CD4-positive, alpha-beta T cell (primary cell): ENCODE data around the gene PIP5K1C. TPM values are rescaled to one million over a fixed set of nuclear protein-coding genes. Genes with fewer than 3 reads are reported as not detected.

ENCODE experiments used
- ATAC-seq: fragments of 200-7000 bp; cut with Tn5 transposase; one replicate; pipeline ENCODE4 v1.10.0; 2022; ENCODE audit warnings: mild to moderate bottlenecking; ENCODE audit not compliant: poor library complexity
- CTCF ChIA-PET: fragments of 350-600 bp; sonication (Branson Sonifier 250); formaldehyde crosslinking; loops from one replicate; lab custom pipeline; 2021; ENCODE audit warnings: antibody characterized with exemption, inconsistent platforms; lab: Charles Lee
- POLR2A ChIA-PET: fragments of 350-600 bp; sonication (Branson Sonifier 250); formaldehyde crosslinking; loops from one replicate; lab custom pipeline; 2021; ENCODE audit warnings: antibody characterized with exemption, inconsistent platforms; lab: Charles Lee
- DNase-seq, 14 experiments: peaks; one replicate each; pipeline ENCODE4 v3.0.0-alpha.2; 2013 to 2020; ENCODE audit warnings: mixed read lengths in 2 of 14
- H3K27ac ChIP-seq, 2 donors: one replicate each; pipeline versions ENCODE4 v1.5.1 to v1.7.0; 2013; ENCODE audit warnings: low read length in 2 of 2, low read depth in 1 of 2, mild to moderate bottlenecking in 1 of 2
- H3K27me3 ChIP-seq, 2 experiments: 1 replicate in 1 of 2; 2 replicates in 1 of 2; pipeline versions ENCODE4 v1.6.1 to v1.7.0; 2013; ENCODE audit warnings: low read length in 2 of 2, control low read depth in 1 of 2, mild to moderate bottlenecking in 1 of 2, moderate library complexity in 1 of 2; ENCODE audit not compliant: insufficient read depth in 2 of 2, control insufficient read depth in 1 of 2
- H3K36me3 ChIP-seq: one replicate; pipeline ENCODE4 v1.6.1; 2013; ENCODE audit warnings: low read length, control low read depth; ENCODE audit not compliant: insufficient read depth
- H3K4me1 ChIP-seq: one replicate; pipeline ENCODE4 v1.6.1; 2013; ENCODE audit warnings: low read length, control low read depth; ENCODE audit not compliant: insufficient read depth
- H3K4me3 ChIP-seq: one replicate; pipeline ENCODE4 v1.5.1; 2013; ENCODE audit warnings: mild to moderate bottlenecking, low read length, moderate library complexity
- H3K9me3 ChIP-seq, 2 experiments: 1 replicate in 1 of 2; 2 replicates in 1 of 2; pipeline versions ENCODE4 v1.6.1 to v1.7.0; 2013; ENCODE audit warnings: low read length in 2 of 2, mild to moderate bottlenecking in 2 of 2, control low read depth in 1 of 2, moderate library complexity in 1 of 2; ENCODE audit not compliant: control insufficient read depth in 1 of 2, insufficient read depth in 1 of 2
- H3K27ac Mint-ChIP-seq: one replicate; pipeline ENCODE4 v1.8.0; 2020; ENCODE audit warnings: mixed read lengths
- H3K27me3 Mint-ChIP-seq: one replicate; pipeline ENCODE4 v1.8.0; 2021; ENCODE audit warnings: mixed read lengths
- H3K36me3 Mint-ChIP-seq: one replicate; pipeline ENCODE4 v1.8.0; 2021; ENCODE audit warnings: low read depth, mixed read lengths
- H3K4me1 Mint-ChIP-seq: one replicate; pipeline ENCODE4 v1.8.0; 2021; ENCODE audit warnings: low read depth, mixed read lengths
- H3K4me3 Mint-ChIP-seq: one replicate; pipeline ENCODE4 v1.8.0; 2020; ENCODE audit warnings: mild to moderate bottlenecking, mixed read lengths
- H3K9me3 Mint-ChIP-seq: one replicate; pipeline ENCODE4 v1.8.0; 2020; ENCODE audit warnings: mixed read lengths
- intact Hi-C, 2 experiments: fragments of 100-400 bp; cut with DNase I in 1 of 2; cut with micrococcal nuclease in 1 of 2; formaldehyde crosslinking; loops; one replicate each; pipeline versions ENCODE4 v1.15.1 to v1.9.0; 2023 to 2025; cut with DNase I, micrococcal nuclease
- total RNA-seq, 174 experiments: library from RNA in 2 of 174; stranded (reverse) in 2 of 174; gene quantifications; one replicate each; pipeline ENCODE4 v1.2.3 and lab custom pipeline; 2021 to 2026
- TF ChIP-seq, protein P1 (sequence below): fragments of 200-600 bp; IDR thresholded peaks from one replicate; pipeline ENCODE4 v1.8.0; 2022; ENCODE audit warnings: antibody characterized with exemption, mild to moderate bottlenecking

The PIP5K1C gene
- total RNA-seq, 2 experiments from 2014 or later: 14.7 to 15.5 TPM

DNA sequence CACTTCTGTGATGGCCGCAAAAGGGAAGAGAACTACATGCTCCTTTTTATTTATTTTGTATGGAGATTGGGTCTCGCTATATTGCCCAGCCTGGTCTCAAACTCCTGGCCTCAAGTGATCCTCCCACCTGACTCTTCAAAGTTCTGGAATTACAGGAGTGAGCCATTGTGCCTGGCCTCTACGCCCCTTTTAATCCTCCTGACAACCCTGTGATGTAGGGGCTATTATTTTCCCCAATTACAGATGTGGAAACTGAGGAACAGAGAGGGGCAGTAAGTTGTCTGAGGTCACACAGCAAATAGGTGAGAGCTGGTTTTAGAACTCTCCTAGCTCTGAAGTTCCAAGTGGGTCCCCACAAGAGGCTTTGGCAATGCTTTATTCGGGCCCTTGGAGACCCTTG is 19.6 kb upstream of the PIP5K1C start:
- POLR2A ChIA-PET: interaction anchor here (3.2 kb wide), 1 partner anchor 43 kb away, joined by 28 read pairs; the partner anchor contains the start of genes APBA3 and MRPL54
- Histone ChIP-seq H3K27me3 (peaks cover 14 to 15% of the 10 kb centered on the region in 2 experiments), H3K4me3 (no peak overlapping the region), H3K27ac (no peak overlapping the region), H3K36me3 (no peaks in the 10 kb centered on the region), H3K4me1 (peaks cover 33% of the 10 kb centered on the region), H3K9me3 (peaks cover 0 to 5% of the 10 kb centered on the region in 2 experiments)
- TF ChIP-seq, protein P1, sequence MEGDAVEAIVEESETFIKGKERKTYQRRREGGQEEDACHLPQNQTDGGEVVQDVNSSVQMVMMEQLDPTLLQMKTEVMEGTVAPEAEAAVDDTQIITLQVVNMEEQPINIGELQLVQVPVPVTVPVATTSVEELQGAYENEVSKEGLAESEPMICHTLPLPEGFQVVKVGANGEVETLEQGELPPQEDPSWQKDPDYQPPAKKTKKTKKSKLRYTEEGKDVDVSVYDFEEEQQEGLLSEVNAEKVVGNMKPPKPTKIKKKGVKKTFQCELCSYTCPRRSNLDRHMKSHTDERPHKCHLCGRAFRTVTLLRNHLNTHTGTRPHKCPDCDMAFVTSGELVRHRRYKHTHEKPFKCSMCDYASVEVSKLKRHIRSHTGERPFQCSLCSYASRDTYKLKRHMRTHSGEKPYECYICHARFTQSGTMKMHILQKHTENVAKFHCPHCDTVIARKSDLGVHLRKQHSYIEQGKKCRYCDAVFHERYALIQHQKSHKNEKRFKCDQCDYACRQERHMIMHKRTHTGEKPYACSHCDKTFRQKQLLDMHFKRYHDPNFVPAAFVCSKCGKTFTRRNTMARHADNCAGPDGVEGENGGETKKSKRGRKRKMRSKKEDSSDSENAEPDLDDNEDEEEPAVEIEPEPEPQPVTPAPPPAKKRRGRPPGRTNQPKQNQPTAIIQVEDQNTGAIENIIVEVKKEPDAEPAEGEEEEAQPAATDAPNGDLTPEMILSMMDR: no peak
- peaks cover 4% of the 10 kb centered on the region for H3K4me1 Mint-ChIP-seq
- DNase-seq (no peak), ATAC-seq (no peak)
- H3K36me3 Mint-ChIP-seq: no peaks in the 10 kb centered on the region
- H3K27me3 Mint-ChIP-seq: peaks cover 8% of the 10 kb centered on the region
- H3K9me3 Mint-ChIP-seq: no peaks in the 10 kb centered on the region
- CTCF ChIA-PET: interaction anchor here (0.7 to 1.2 kb wide), 2 partner anchors 58 to 102 kb away, joined by 3 to 4 read pairs; no protein-coding TSS in a partner anchor
- no peak overlapping the region for H3K27ac Mint-ChIP-seq
- intact Hi-C loops: no loop called here
- no peak overlapping the region for H3K4me3 Mint-ChIP-seq

DNA sequence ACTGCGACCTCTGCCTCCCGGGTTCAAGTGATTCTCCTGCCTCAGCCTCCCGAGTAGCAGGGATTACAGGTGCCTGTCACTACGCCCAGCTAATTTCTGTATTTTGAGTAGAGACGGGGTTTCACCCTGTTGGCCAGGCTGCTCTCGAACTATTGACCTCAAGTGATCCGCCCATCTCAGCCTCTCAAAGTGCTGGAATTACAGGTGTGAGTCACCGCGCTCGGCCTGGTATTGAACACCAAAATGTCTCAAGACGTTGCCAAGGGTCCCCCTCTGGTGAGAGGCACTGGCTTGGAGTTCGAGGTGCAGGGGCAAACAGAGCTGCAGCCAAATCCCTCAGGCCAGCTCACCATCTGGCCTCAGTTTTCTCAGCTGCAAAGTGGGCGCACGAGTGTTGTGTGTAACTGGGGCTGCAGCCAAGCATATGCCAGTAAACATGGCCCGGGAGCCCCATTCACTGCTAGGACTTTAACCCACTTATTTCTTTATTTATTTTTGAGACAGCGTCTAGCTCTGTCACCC is 15.9 kb upstream of the PIP5K1C start:
- Histone ChIP-seq H3K27me3 (peaks cover 5 to 11% of the 10 kb centered on the region in 2 experiments), H3K9me3 (no peaks in the 10 kb centered on the region), H3K27ac (no peak overlapping the region), H3K4me3 (no peak overlapping the region), H3K4me1 (peaks cover 16% of the 10 kb centered on the region), H3K36me3 (no peaks in the 10 kb centered on the region)
- Mint-ChIP-seq H3K4me3 (no peak overlapping the region), H3K9me3 (no peaks in the 10 kb centered on the region), H3K27ac (no peak overlapping the region), H3K27me3 (peaks cover 8% of the 10 kb centered on the region), H3K36me3 (no peaks in the 10 kb centered on the region), H3K4me1 (peaks cover 6% of the 10 kb centered on the region)
- ChIA-PET POLR2A (no interaction called here), CTCF (interaction anchor here (0.5 to 0.6 kb wide), 2 partner anchors 477 to 1108 kb away, joined by 3 to 4 read pairs; no protein-coding TSS in a partner anchor)
- TF ChIP-seq, protein P1: no peak
- intact Hi-C loops: no loop called here
- ATAC-seq (no peak), DNase-seq (no peak)

DNA sequence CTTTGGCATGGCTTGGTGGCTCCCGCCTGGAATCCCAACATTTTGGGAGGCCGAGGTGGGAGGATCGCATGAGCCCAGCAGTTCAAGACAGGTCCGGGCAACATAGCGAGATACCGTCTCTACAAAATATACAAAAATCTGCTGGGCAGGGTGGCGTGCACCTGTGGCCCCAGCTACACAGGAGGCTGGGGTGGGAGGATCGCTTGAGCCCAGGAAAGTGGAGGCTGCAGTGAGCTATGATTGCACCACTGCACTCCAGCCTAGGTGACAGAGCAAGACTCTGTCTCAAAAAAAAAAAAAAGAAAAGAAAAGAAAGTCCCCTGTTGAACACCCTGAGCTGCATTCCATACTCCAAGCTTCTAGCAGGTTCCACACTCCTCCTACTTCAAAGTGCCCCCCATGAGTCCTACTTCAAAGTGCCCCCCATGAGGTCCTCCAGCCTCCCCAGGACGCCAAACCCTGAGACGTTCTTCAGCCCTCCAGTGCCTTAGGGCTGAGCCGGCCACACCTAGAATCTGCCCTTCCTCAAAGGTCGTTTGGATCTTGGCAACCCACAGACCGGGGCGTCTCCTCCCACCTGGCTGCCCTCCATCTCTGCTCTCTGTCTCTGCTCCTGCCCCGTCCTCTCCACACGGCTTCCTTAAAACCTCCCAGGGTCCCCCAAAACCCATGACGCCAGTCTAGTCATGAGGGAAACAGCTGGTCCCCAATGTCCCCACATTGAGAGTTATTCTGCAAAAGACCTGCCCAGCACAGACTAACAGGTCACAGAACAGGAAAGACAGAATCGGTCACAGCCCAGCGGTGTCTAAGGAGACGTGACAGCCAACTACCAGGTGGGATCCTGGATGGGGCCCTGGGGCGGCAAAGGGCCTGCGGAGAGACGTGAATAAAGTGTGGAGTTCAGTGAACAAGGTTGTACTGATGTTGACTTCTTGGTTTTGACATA is 12.7 kb upstream of the PIP5K1C start:
- peaks cover 6% of the 10 kb centered on the region for H3K4me1 Mint-ChIP-seq
- no peak for ATAC-seq
- intact Hi-C loops: no loop called here
- Histone ChIP-seq H3K4me3 (no peak overlapping the region), H3K27ac (no peak overlapping the region), H3K9me3 (peaks cover 0 to 3% of the 10 kb centered on the region in 2 experiments), H3K27me3 (peaks cover 0 to 7% of the 10 kb centered on the region in 2 experiments), H3K36me3 (no peaks in the 10 kb centered on the region), H3K4me1 (peaks cover 4% of the 10 kb centered on the region)
- H3K27me3 Mint-ChIP-seq: peaks cover 4% of the 10 kb centered on the region
- ChIA-PET CTCF (no interaction called here), POLR2A (no interaction called here)
- H3K27ac Mint-ChIP-seq: no peak overlapping the region
- H3K4me3 Mint-ChIP-seq: no peak overlapping the region
- DNase-seq: no peak
- H3K9me3 Mint-ChIP-seq: no peaks in the 10 kb centered on the region
- no peaks in the 10 kb centered on the region for H3K36me3 Mint-ChIP-seq
- TF ChIP-seq, protein P1: no peak
